PFSK-1 (cell line): ENCODE data around the gene CLCN4.

ENCODE experiments used
- FOXP2 ChIP-seq: optimal IDR thresholded peaks from 2 replicates; pipeline ENCODE3; 2011; ENCODE audit warnings: borderline replicate concordance, control low read depth, inconsistent platforms; ENCODE audit not compliant: insufficient read depth; ENCODE audit errors: extremely low read length, extremely low read depth
- POLR2AphosphoS5 ChIP-seq: IDR thresholded peaks from 2 replicates; pipeline ENCODE4 v1.6.1; 2012; ENCODE audit warnings: low read depth, mild to moderate bottlenecking, control low read depth, low read length, moderate library complexity
- SIN3A ChIP-seq: IDR thresholded peaks from 2 replicates; pipeline ENCODE4 v1.6.1; 2012; ENCODE audit warnings: mild to moderate bottlenecking, low read length, moderate library complexity, borderline replicate concordance; ENCODE audit not compliant: insufficient read depth
- TAF1 ChIP-seq: IDR thresholded peaks from 2 replicates; pipeline ENCODE4 v1.6.1; 2012; ENCODE audit warnings: low read length, control low read depth, borderline replicate concordance; ENCODE audit not compliant: insufficient read depth
- TF ChIP-seq, protein P1 (sequence below), 2 experiments: IDR thresholded peaks; 2 replicates each; pipeline versions ENCODE4 v1.6.1 to v1.8.0; 2011 to 2012; ENCODE audit warnings: low read depth in 2 of 2, low read length in 2 of 2, control low read depth in 1 of 2, inconsistent platforms in 1 of 2, mild to moderate bottlenecking in 1 of 2, moderate library complexity in 1 of 2; ENCODE audit not compliant: insufficient read depth in 1 of 2

Gene CLCN4

DNA sequence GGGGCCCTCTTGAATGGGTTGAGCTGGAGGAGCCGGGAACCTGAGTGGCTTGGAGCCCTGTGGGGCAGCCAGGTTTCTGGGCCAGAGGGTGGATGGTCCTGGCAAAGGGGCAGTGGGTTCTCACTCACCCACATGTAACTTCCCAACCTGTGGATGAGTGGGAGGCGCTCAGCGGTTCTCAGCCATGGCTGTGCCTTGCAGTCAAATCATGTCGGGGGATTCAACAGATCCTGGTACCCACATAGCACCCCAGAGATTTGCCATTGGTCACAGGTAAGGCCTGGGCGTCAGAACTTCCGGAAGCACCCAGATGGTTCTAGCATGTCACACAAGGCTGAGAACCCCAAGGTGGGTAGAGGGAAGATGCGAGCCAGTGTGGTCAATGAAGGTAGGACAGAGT lies 21.9 kb upstream of the CLCN4 start:
- TF ChIP-seq FOXP2 (no peak), POLR2AphosphoS5 (no peak), TAF1 (no peak), SIN3A (no peak)
- TF ChIP-seq, protein P1, sequence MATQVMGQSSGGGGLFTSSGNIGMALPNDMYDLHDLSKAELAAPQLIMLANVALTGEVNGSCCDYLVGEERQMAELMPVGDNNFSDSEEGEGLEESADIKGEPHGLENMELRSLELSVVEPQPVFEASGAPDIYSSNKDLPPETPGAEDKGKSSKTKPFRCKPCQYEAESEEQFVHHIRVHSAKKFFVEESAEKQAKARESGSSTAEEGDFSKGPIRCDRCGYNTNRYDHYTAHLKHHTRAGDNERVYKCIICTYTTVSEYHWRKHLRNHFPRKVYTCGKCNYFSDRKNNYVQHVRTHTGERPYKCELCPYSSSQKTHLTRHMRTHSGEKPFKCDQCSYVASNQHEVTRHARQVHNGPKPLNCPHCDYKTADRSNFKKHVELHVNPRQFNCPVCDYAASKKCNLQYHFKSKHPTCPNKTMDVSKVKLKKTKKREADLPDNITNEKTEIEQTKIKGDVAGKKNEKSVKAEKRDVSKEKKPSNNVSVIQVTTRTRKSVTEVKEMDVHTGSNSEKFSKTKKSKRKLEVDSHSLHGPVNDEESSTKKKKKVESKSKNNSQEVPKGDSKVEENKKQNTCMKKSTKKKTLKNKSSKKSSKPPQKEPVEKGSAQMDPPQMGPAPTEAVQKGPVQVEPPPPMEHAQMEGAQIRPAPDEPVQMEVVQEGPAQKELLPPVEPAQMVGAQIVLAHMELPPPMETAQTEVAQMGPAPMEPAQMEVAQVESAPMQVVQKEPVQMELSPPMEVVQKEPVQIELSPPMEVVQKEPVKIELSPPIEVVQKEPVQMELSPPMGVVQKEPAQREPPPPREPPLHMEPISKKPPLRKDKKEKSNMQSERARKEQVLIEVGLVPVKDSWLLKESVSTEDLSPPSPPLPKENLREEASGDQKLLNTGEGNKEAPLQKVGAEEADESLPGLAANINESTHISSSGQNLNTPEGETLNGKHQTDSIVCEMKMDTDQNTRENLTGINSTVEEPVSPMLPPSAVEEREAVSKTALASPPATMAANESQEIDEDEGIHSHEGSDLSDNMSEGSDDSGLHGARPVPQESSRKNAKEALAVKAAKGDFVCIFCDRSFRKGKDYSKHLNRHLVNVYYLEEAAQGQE (IDR thresholded peaks at IDR 0.05; ENCODE audit: insufficient read depth in 1 of 2, low read depth in 2 of 2, low read length in 2 of 2) = no peak

DNA sequence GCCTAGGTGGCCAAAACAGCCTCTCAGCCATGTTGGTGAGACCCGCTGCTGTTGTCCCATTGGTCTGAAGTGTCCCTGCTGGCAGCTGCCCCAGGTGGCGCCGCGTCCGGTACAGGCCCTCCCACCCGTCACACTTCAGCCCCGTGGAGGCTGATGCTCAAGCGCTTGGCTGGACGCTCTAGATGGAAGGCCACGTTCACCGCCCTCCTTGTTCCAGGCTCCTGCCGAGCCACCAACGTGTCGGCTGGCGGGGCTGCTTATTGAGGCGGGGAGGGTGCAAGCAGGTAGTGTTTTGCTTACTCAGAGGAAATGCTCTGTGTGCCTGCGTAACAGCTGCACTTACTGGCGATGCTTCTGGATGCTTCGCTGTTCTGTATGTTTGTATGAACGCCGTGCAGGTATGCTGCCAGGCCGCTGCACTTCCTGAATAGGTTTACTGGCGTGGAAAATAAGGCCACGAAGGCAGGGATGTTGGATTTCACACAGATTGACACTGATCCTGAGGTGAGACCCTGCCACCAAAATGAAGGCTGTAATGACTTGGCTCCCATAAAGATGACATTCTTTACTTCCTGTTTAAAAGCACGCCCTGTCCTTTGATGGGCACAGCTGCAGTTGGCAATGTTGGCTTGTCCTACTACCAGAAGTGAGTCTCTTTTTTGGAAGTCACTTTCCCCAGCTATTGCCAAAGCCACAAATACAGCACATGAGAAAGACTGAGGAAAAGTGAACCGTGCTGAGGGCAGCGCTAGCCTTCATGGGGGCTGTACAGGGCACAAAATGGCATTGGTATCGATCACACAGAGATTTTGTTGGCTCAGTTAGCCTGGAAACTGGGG lies 21.0 kb upstream of the CLCN4 start:
- TF ChIP-seq TAF1 (no peak), SIN3A (no peak), FOXP2 (no peak), POLR2AphosphoS5 (no peak)
- TF ChIP-seq, protein P1 (IDR thresholded peaks at IDR 0.05; ENCODE audit: insufficient read depth in 1 of 2, low read depth in 2 of 2, low read length in 2 of 2) = no peak

DNA sequence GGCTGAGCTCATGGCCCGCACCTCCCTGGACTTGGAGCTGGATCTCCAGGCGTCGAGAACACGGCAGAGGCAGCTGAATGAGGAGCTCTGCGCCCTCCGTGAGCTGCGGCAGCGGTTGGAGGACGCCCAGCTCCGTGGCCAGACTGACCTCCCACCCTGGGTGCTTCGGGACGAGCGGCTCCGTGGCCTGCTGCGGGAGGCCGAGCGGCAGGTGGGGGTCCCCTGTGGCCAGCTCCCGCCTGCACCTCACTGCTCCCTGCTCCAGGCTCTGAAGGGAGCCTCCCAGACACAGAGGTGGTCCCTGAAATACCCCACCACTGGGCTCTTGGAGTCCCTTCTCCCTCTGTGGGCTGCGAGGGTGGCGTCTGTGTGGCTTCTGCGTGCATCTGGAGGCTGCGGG lies 18.0 kb upstream of the CLCN4 start:
- TF ChIP-seq FOXP2 = no peak

DNA sequence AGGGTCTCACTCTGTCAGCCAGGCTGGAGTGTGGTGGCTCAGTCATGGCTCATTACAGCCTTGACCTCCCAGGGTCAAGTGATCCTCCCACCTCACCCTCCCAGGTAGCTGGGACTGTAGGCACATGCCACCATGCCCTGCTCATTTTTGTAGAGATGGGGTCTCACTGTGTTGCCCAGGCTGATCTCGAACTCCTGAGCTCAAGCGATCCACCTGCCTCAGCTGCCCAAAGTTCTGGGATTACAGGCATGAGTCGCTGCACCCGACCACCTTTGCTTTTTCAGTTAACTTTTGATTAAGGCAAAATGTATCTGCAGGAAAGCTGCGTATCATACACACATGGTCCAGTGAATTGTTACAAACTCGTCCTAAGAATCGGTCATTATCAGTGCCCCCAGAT lies 16.5 kb upstream of the CLCN4 start:
- TF ChIP-seq FOXP2 = no peak
- TF ChIP-seq SIN3A = no peak
- TF ChIP-seq POLR2AphosphoS5 = no peak
- TF ChIP-seq, protein P1 (IDR thresholded peaks at IDR 0.05; ENCODE audit: insufficient read depth in 1 of 2, low read depth in 2 of 2, low read length in 2 of 2) = no peak
- no peak for TF ChIP-seq TAF1

DNA sequence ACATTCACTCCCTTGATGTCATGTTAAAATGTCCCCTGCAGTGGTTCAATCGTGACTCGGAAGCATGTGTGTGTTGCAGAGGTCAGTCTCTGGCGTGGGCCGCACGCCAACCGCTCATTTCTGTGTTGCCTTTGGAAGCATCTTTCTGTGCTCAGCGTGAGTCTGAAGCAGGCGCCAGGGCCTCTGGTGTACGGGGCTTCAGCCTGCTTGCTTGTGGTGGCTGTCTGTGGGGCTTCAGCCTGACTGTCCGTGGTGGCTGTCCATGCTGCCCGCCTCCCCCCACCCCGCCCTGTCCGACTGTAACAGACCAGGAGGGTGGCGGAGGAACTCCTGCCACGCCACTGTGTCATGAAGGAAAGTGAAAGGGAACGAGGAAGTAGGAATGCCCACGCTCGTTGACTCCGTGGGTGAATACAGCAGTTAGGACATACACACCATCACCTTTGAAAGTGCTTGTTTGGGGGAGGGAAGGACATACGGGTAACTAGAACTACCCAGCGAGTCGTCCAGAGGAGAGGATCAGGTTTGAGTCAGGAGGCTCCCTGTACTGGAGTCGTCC lies 14.7 kb upstream of the CLCN4 start:
- TF ChIP-seq SIN3A = no peak
- TF ChIP-seq, protein P1 (IDR thresholded peaks at IDR 0.05; ENCODE audit: insufficient read depth in 1 of 2, low read depth in 2 of 2, low read length in 2 of 2) = no peak
- no peak for TF ChIP-seq TAF1
- TF ChIP-seq FOXP2 = no peak
- TF ChIP-seq POLR2AphosphoS5 = no peak
